HepG2 (cell line): Measurements from ENCODE around the gene FAM222A. TPM values are rescaled to one million over a fixed set of nuclear protein-coding genes. Genes with fewer than 3 reads are reported as not detected.
A peak's percentile ranks its signal among the peaks of the same experiment; 100 is the strongest.

ENCODE experiments used
- ATAC-seq: fragments of 200-7000 bp; cut with Tn5 transposase; 3 replicates; pipeline ENCODE4 v1.9.1; 2020; ENCODE audit warnings: mild to moderate bottlenecking, moderate library complexity
- BruUV-seq: library from RNA; stranded (reverse); fragments of 400-500 nt; replicated peaks from 2 replicates; lab custom pipeline; 2021; lab: Mats Ljungman, UMichigan
- CTCF ChIA-PET: fragments of 300-600 bp; formaldehyde crosslinking; extraction: SDS; loops from one replicate; lab custom pipeline; 2021; ENCODE audit warnings: low total read pairs, inconsistent platforms, low intra/inter-chr PET ratio; lab: Yijun Ruan, JAX
- POLR2A ChIA-PET: fragments of 350-600 bp; sonication (Branson Sonifier 250); formaldehyde crosslinking; loops from one replicate; lab custom pipeline; 2020; ENCODE audit warnings: antibody characterized with exemption, inconsistent platforms; lab: Yijun Ruan, JAX
- DNase-seq: peaks from one replicate; pipeline ENCODE4 v3.0.0-alpha.2; 2015; ENCODE audit warnings: low spot score
- FAIRE-seq: peaks from 3 replicates; lab custom pipeline; 2011; peaks lifted over from hg19 to GRCh38; lab: Jason Lieb, UNC
- H2AFZ ChIP-seq: one replicate; pipeline ENCODE4 v1.6.1; 2011; ENCODE audit warnings: low read length, inconsistent platforms
- H3K27ac ChIP-seq: fragments of 300-600 bp; 3 replicates; pipeline ENCODE4 v1.8.0; 2011; ENCODE audit warnings: mixed run types, mild to moderate bottlenecking, mixed read lengths, low read length, inconsistent platforms; ENCODE audit not compliant: insufficient read depth; ENCODE audit errors: extremely low read length
- H3K27me3 ChIP-seq, 2 experiments: fragments of 200-600 bp in 1 of 2; 2 replicates in 1 of 2; 3 replicates in 1 of 2; pipeline versions ENCODE4 v1.6.0 to v1.8.0; 2011; ENCODE audit warnings: low read length in 2 of 2, mild to moderate bottlenecking in 2 of 2, moderate library complexity in 2 of 2, inconsistent platforms in 1 of 2; ENCODE audit not compliant: insufficient read depth in 2 of 2, control insufficient read depth in 1 of 2
- H3K36me3 ChIP-seq, 2 experiments: fragments of 200-600 bp in 1 of 2; replicated peaks in 1 of 2; 2 replicates in 1 of 2; 3 replicates in 1 of 2; pipeline versions ENCODE4 v1.5.1 to v1.8.0; 2011; ENCODE audit warnings: low read length in 2 of 2, inconsistent platforms in 1 of 2; ENCODE audit not compliant: insufficient read depth in 2 of 2, control insufficient read depth in 1 of 2
- H3K4me1 ChIP-seq: 2 replicates; pipeline ENCODE4 v1.5.1; 2012; ENCODE audit warnings: low read length, inconsistent platforms; ENCODE audit not compliant: insufficient read depth
- H3K4me2 ChIP-seq: 2 replicates; pipeline ENCODE4 v1.6.0; 2011; ENCODE audit warnings: low read depth, low read length, inconsistent platforms
- H3K4me3 ChIP-seq, 3 experiments: fragments of 200-600 bp in 1 of 3; sonication (generic), shearing (Covaris generic) in 1 of 3; replicated peaks in 1 of 3; 2 replicates each; pipeline ENCODE4 v1.5.1; 2011 to 2016; ENCODE audit warnings: low read length in 3 of 3, inconsistent platforms in 2 of 3, low read depth in 2 of 3, mild to moderate bottlenecking in 2 of 3, control low read depth in 1 of 3, mixed read lengths in 1 of 3; ENCODE audit not compliant: insufficient read depth in 1 of 3
- H3K79me2 ChIP-seq: one replicate; pipeline ENCODE4 v1.6.1; 2011; ENCODE audit warnings: low read length, inconsistent platforms; ENCODE audit not compliant: insufficient read depth
- H3K9ac ChIP-seq: 2 replicates; pipeline ENCODE4 v1.6.0; 2011; ENCODE audit warnings: mild to moderate bottlenecking, low read depth, low read length, inconsistent platforms; ENCODE audit not compliant: insufficient read depth
- H3K9me3 ChIP-seq: 2 replicates; pipeline ENCODE4 v1.5.1; 2012; ENCODE audit warnings: mild to moderate bottlenecking, low read length
- H4K20me1 ChIP-seq: 2 replicates; pipeline ENCODE4 v1.6.0; 2011; ENCODE audit warnings: inconsistent platforms, mild to moderate bottlenecking, low read length, moderate library complexity; ENCODE audit not compliant: insufficient read depth
- ADNP ChIP-seq: sonication (generic); formaldehyde crosslinking; IDR thresholded peaks from 2 replicates; pipeline ENCODE4 v1.4.0; 2020; ENCODE audit warnings: missing genetic modification reagents
- AFF4 ChIP-seq: sonication (generic); formaldehyde crosslinking; IDR thresholded peaks from 2 replicates; pipeline ENCODE4 v1.4.0; 2020; ENCODE audit warnings: missing genetic modification reagents
- FIP1L1 ChIP-seq: fragments of 200-400 bp; formaldehyde crosslinking; IDR thresholded peaks from 2 replicates; pipeline ENCODE4 v1.6.1; 2018; ENCODE audit warnings: low read depth, mild to moderate bottlenecking, low read length, moderate library complexity, borderline replicate concordance; ENCODE audit not compliant: insufficient read depth
- HNF4A ChIP-seq: sonication (generic); formaldehyde crosslinking; IDR thresholded peaks from 2 replicates; pipeline ENCODE4 v1.4.0; 2020; ENCODE audit warnings: missing genetic modification reagents
- JARID2 ChIP-seq: sonication (generic); formaldehyde crosslinking; IDR thresholded peaks from 2 replicates; pipeline ENCODE4 v1.8.1; 2023; ENCODE audit warnings: missing genetic modification reagents, inconsistent platforms; ENCODE audit not compliant: insufficient replicate concordance
- NR2F1 ChIP-seq, 2 experiments: fragments of 450-650 bp in 1 of 2; formaldehyde crosslinking in 1 of 2; IDR thresholded peaks; 2 replicates each; pipeline versions ENCODE4 v1.5.0 to v1.6.1; 2016 to 2020; ENCODE audit warnings: mild to moderate bottlenecking in 1 of 2, missing compliant biosample characterization in 1 of 2, missing genetic modification reagents in 1 of 2, moderate library complexity in 1 of 2
- NR2F6 ChIP-seq, 2 experiments: IDR thresholded peaks; 2 replicates each; pipeline ENCODE4 v1.6.1; 2016; ENCODE audit warnings: antibody characterized with exemption in 1 of 2, mild to moderate bottlenecking in 1 of 2
- RXRB ChIP-seq: IDR thresholded peaks from 2 replicates; pipeline ENCODE4 v1.6.1; 2016; ENCODE audit warnings: borderline replicate concordance, missing genetic modification reagents, missing compliant biosample characterization
- SOX13 ChIP-seq, 3 experiments: fragments of 450-650 bp in 1 of 3; sonication (generic) in 1 of 3; formaldehyde crosslinking in 1 of 3; IDR thresholded peaks in 2 of 3; conservative IDR thresholded peaks in 1 of 3; 2 replicates each; pipeline versions ENCODE4 v1.5.0 to v1.6.1; 2016 to 2020; ENCODE audit warnings: antibody characterized with exemption in 1 of 3, mild to moderate bottlenecking in 1 of 3, missing compliant biosample characterization in 1 of 3, missing genetic modification reagents in 1 of 3, moderate library complexity in 1 of 3
- SSRP1 ChIP-seq: IDR thresholded peaks from 2 replicates; pipeline ENCODE4 v1.6.1; 2016; ENCODE audit warnings: control low read depth
- TBP ChIP-seq: sonication (generic); formaldehyde crosslinking; IDR thresholded peaks from 2 replicates; pipeline ENCODE4 v1.5.0; 2020; ENCODE audit warnings: missing genetic modification reagents
- ZBTB7A ChIP-seq: sonication (generic); formaldehyde crosslinking; IDR thresholded peaks from 2 replicates; pipeline ENCODE4 v1.8.0; 2022; ENCODE audit warnings: mild to moderate bottlenecking, missing genetic modification reagents
- ZKSCAN1 ChIP-seq: fragments of 150-350 bp; IDR thresholded peaks from 2 replicates; pipeline ENCODE4 v1.6.1; 2014; ENCODE audit warnings: low read length
- ZNF224 ChIP-seq: sonication (generic); formaldehyde crosslinking; IDR thresholded peaks from 2 replicates; pipeline ENCODE4 v1.5.0; 2020; ENCODE audit warnings: mild to moderate bottlenecking, missing genetic modification reagents
- ZNF292 ChIP-seq: sonication (generic); formaldehyde crosslinking; IDR thresholded peaks from 2 replicates; pipeline ENCODE4 v1.8.1; 2022; ENCODE audit warnings: mild to moderate bottlenecking, low read depth, missing genetic modification reagents, borderline replicate concordance
- ZNF333 ChIP-seq: sonication (generic); formaldehyde crosslinking; IDR thresholded peaks from 2 replicates; pipeline ENCODE4 v1.4.0; 2020; ENCODE audit warnings: mild to moderate bottlenecking, missing genetic modification reagents, borderline replicate concordance
- ZNF484 ChIP-seq: sonication (generic); formaldehyde crosslinking; IDR thresholded peaks from 2 replicates; pipeline ENCODE4 v1.5.1; 2020; ENCODE audit warnings: mild to moderate bottlenecking, low read depth, missing genetic modification reagents, borderline replicate concordance
- ZNF710 ChIP-seq: sonication (generic); formaldehyde crosslinking; IDR thresholded peaks from 2 replicates; pipeline ENCODE4 v1.5.0; 2020; ENCODE audit warnings: mild to moderate bottlenecking, missing genetic modification reagents, borderline replicate concordance
- WGBS: methylation state at CpG from one replicate; pipeline ENCODE4 v1.1.6; 2017; ENCODE audit warnings: low lambda C conversion rate; 5-methylcytosine and 5-hydroxymethylcytosine counted together
- in situ Hi-C: cut with HindIII; loops from 2 replicates; pipeline ENCODE4 v1.10.0; 2017; ENCODE audit warnings: low pct_unique_long_range_greater_than_20kb; ENCODE audit not compliant: extremely low pct_ligation_motif_present
- intact Hi-C: fragments of 100-400 bp; cut with micrococcal nuclease; formaldehyde crosslinking; loops from one replicate; pipeline ENCODE4 v1.10.0; 2022; ENCODE audit not compliant: unreplicated experiment
- polyA plus RNA-seq, 8 experiments: library from polyadenylated mRNA; depleted of rRNA in 3 of 8; stranded (reverse) in 7 of 8; unstranded in 1 of 8; fragments of >200 nt; fragmentation: Illumina TruSeq in 4 of 8; extraction: Trizol in 4 of 8; gene quantifications; 2 replicates each; pipeline versions ENCODE4 v1.2.1 to v1.2.3, GENCODE V29; 2011 to 2016; ENCODE audit warnings: low read depth in 4 of 8, missing spikeins in 1 of 8, mixed read lengths in 1 of 8; ENCODE audit not compliant: insufficient read depth in 1 of 8
- total RNA-seq, 5 experiments: library from RNA; depleted of rRNA; stranded (reverse); fragments of >200 nt; fragmentation: Illumina TruSeq; extraction: Trizol; gene quantifications; 2 replicates each; pipeline ENCODE4 v1.2.3, GENCODE V29; 2016; ENCODE audit warnings: low read depth in 1 of 5

The FAM222A gene
- total and polyA plus RNA-seq, 2 of the 13 experiments (the other 11 are each of a cell fraction or from before 2014, with no cell fraction given) = 2.7 to 9.6 TPM

GRCh38 chr12:109707470-109707821 lies 6.2 kb upstream of the FAM222A start:
- intact Hi-C loops = no loop called here
- in situ Hi-C loops = no loop called here
- H4K20me1 ChIP-seq = no peaks in the 10 kb centered on the region
- H3K36me3 ChIP-seq = no peaks in the 10 kb centered on the region
- peak overlapping the region; percentile 90 for H3K27ac ChIP-seq
- H3K9ac ChIP-seq = peak overlapping the region; percentile 60
- H3K4me3 ChIP-seq = peak overlapping the region in 1 of 3 experiments; percentile 61; a peak in 1 of 6 replicates
- H2AFZ ChIP-seq = no peak overlapping the region
- peaks cover 62% of the 10 kb centered on the region for H3K4me1 ChIP-seq
- peak overlapping the region; percentile 87 for H3K4me2 ChIP-seq
- ATAC-seq (peak; percentile 3; the same call in 2 of the 3 replicates), DNase-seq (peak; percentile 45), FAIRE-seq (peak; percentile 8)
- ChIA-PET POLR2A (interaction anchor here (0.9 to 1.8 kb wide), 9 partner anchors 9 to 134 kb away, joined by 3 to 7 read pairs (median 3); partner anchors contain the start of genes MMAB and MVK), CTCF (no interaction called here)
- H3K79me2 ChIP-seq = no peaks in the 10 kb centered on the region
- no TSS peak for BruUV-seq
- WGBS = 5% methylated on average over 2 of the region's 4 CpGs
- no peaks in the 10 kb centered on the region for H3K27me3 ChIP-seq
- H3K9me3 ChIP-seq = no peaks in the 10 kb centered on the region
- 0 out of 2 replicates have a peak, but pooled peaks have one; percentile 30 for TF ChIP-seq ADNP
- TF ChIP-seq TBP (CRISPR knock-in tag) = no peak
- no peak for TF ChIP-seq AFF4 (CRISPR knock-in tag)
- peak; percentile 44 for TF ChIP-seq RXRB (CRISPR knock-in tag)
- no peak for TF ChIP-seq JARID2 (CRISPR knock-in tag)
- 0 out of 2 replicates have a peak, but pooled peaks have one; percentile 39 for TF ChIP-seq SSRP1 (CRISPR knock-in tag)
- 0 out of 2 replicates have a peak, but pooled peaks have one; percentile 22 for TF ChIP-seq ZKSCAN1
- TF ChIP-seq FIP1L1 = no peak
- peak; percentile 37; the same call in 1 of the 2 replicates for TF ChIP-seq HNF4A (CRISPR knock-in tag)
- no peak for TF ChIP-seq ZNF484
- peak in 1 of 2 experiments; percentile 57; a peak in 1 of 4 replicates for TF ChIP-seq NR2F1 (CRISPR knock-in tag; IDR thresholded peaks at IDR 0.05)
- TF ChIP-seq ZBTB7A (CRISPR knock-in tag) = 0 out of 2 replicates have a peak, but pooled peaks have one; percentile 22
- TF ChIP-seq ZNF710 = 0 out of 2 replicates have a peak, but pooled peaks have one; percentile 15
- no peak for TF ChIP-seq SOX13 (IDR thresholded peaks at IDR 0.05)
- TF ChIP-seq SOX13 (CRISPR knock-in tag; conservative IDR thresholded peaks at IDR 0.05 in 1 of 2, IDR thresholded peaks at IDR 0.05 in 1 of 2) = 0 out of 4 replicates have a peak, but pooled peaks of 1 of the 2 experiments have one; percentile 16
- 0 out of 2 replicates have a peak, but pooled peaks have one; percentile 8 for TF ChIP-seq ZNF333 (CRISPR knock-in tag)
- no peak for TF ChIP-seq ZNF224 (CRISPR knock-in tag)
- TF ChIP-seq NR2F6 (IDR thresholded peaks at IDR 0.05) = 0 out of 2 replicates have a peak, but pooled peaks have one; percentile 27
- TF ChIP-seq NR2F6 (CRISPR knock-in tag; IDR thresholded peaks at IDR 0.05) = peak; percentile 65
- 0 out of 2 replicates have a peak, but pooled peaks have one; percentile 11 for TF ChIP-seq ZNF292 (CRISPR knock-in tag)
